A549 (cell line): ENCODE results near the gene NOTCH3. TPM values are rescaled to one million over a fixed set of nuclear protein-coding genes. Genes with fewer than 3 reads are reported as not detected.

ENCODE experiments used
- ATAC-seq, 2 experiments: fragments of 200-7000 bp in 1 of 2; fragments of >200 bp in 1 of 2; cut with Nextera tagmentation in 1 of 2; cut with Tn5 transposase in 1 of 2; 3 replicates each; pipeline versions ENCODE4 v1.8.0 to v1.9.1; 2018 to 2020; ENCODE audit warnings: mild to moderate bottlenecking in 1 of 2, moderate library complexity in 1 of 2
- CTCF ChIA-PET: fragments of 300-600 bp; sonication (Branson Sonifier 250); formaldehyde crosslinking; extraction: SDS; loops from one replicate; lab custom pipeline; 2021; ENCODE audit warnings: antibody characterized with exemption, inconsistent platforms; lab: Yijun Ruan, JAX
- POLR2A ChIA-PET: fragments of 350-600 bp; formaldehyde crosslinking; extraction: SDS; loops from one replicate; lab custom pipeline; 2021; ENCODE audit warnings: antibody characterized with exemption, inconsistent platforms; lab: Yijun Ruan, JAX
- DNase-seq, 2 experiments: peaks; one replicate each; pipeline versions ENCODE4 v3.0.0 to v3.0.0-alpha.2; 2011 to 2016; ENCODE audit warnings: low read depth in 1 of 2, low spot score in 1 of 2
- FAIRE-seq: peaks from 2 replicates; lab custom pipeline; 2011; peaks lifted over from hg19 to GRCh38; lab: Jason Lieb, UNC
- H3K27ac ChIP-seq, 2 experiments: fragments of >200 bp; sonication (Bioruptor Twin); formaldehyde crosslinking; 3 replicates each; pipeline ENCODE4 v1.5.1; 2016 to 2017
- H3K4me1 ChIP-seq: fragments of >200 bp; sonication (Bioruptor Twin); formaldehyde crosslinking; 3 replicates; pipeline ENCODE4 v1.6.1; 2016
- H3K4me2 ChIP-seq: fragments of >200 bp; sonication (Bioruptor Twin); formaldehyde crosslinking; 3 replicates; pipeline ENCODE4 v1.6.1; 2016
- H3K4me3 ChIP-seq: fragments of >200 bp; sonication (Bioruptor Twin); formaldehyde crosslinking; 3 replicates; pipeline ENCODE4 v1.5.1; 2016
- H3K9me3 ChIP-seq: fragments of >200 bp; sonication (Bioruptor Twin); formaldehyde crosslinking; 3 replicates; pipeline ENCODE4 v1.6.1; 2016
- CBX2 ChIP-seq: fragments of 200-600 bp; sonication (generic); IDR thresholded peaks from 2 replicates; pipeline ENCODE4 v1.6.1; 2016; ENCODE audit warnings: low read depth, mild to moderate bottlenecking, borderline replicate concordance
- EHF ChIP-seq: fragments of 250-450 bp; sonication (Bioruptor Pico); IDR thresholded peaks from 2 replicates; pipeline ENCODE4 v1.5.0; 2020; ENCODE audit warnings: mild to moderate bottlenecking
- ESRRA ChIP-seq: fragments of 150-350 bp; IDR thresholded peaks from 2 replicates; pipeline ENCODE4 v1.6.1; 2014; ENCODE audit warnings: mild to moderate bottlenecking, low read length, borderline replicate concordance
- HEYL ChIP-seq: fragments of 250-450 bp; sonication (Bioruptor Pico); IDR thresholded peaks from 2 replicates; pipeline ENCODE4 v1.8.0; 2021; ENCODE audit warnings: mild to moderate bottlenecking, moderate library complexity
- HOXB13 ChIP-seq: fragments of 250-450 bp; sonication (Bioruptor Pico); IDR thresholded peaks from 2 replicates; pipeline ENCODE4 v1.5.0; 2020; ENCODE audit warnings: low read depth, mild to moderate bottlenecking, moderate library complexity
- HOXB5 ChIP-seq: fragments of 250-450 bp; sonication (Bioruptor Pico); IDR thresholded peaks from 2 replicates; pipeline ENCODE4 v1.5.0; 2020; ENCODE audit warnings: mild to moderate bottlenecking, moderate library complexity
- JUN ChIP-seq, 2 experiments: fragments of >200 bp; sonication (Bioruptor Twin); formaldehyde crosslinking; IDR thresholded peaks; 2 replicates in 1 of 2; 3 replicates in 1 of 2; pipeline ENCODE4 v1.6.1; 2016 to 2017
- KDM1A ChIP-seq: fragments of 200-600 bp; sonication (generic); IDR thresholded peaks from 2 replicates; pipeline ENCODE4 v1.6.1; 2016; ENCODE audit warnings: low read depth, mild to moderate bottlenecking
- NFE2L2 ChIP-seq: fragments of 150-350 bp; conservative IDR thresholded peaks from 2 replicates; pipeline ENCODE4 v1.6.1; 2014; ENCODE audit warnings: low read length
- NPAS2 ChIP-seq: fragments of 250-450 bp; sonication (Bioruptor Pico); IDR thresholded peaks from 2 replicates; pipeline ENCODE4 v1.8.0; 2022; ENCODE audit warnings: mild to moderate bottlenecking, moderate library complexity, borderline replicate concordance
- POLR2A ChIP-seq: IDR thresholded peaks from 2 replicates; pipeline ENCODE4 v1.6.1; 2012; ENCODE audit warnings: mild to moderate bottlenecking, low read length
- RARB ChIP-seq: fragments of 250-450 bp; sonication (Bioruptor Pico); IDR thresholded peaks from 2 replicates; pipeline ENCODE4 v1.8.0; 2021; ENCODE audit warnings: mild to moderate bottlenecking, moderate library complexity
- RCOR1 ChIP-seq: fragments of 150-350 bp; IDR thresholded peaks from 2 replicates; pipeline ENCODE4 v1.6.1; 2014; ENCODE audit warnings: antibody characterized with exemption, low read length, low read depth
- RFX5 ChIP-seq: fragments of 450-650 bp; IDR thresholded peaks from 2 replicates; pipeline ENCODE4 v1.7.1; 2014; ENCODE audit warnings: antibody characterized with exemption, mild to moderate bottlenecking, moderate library complexity
- SMC3 ChIP-seq: fragments of >200 bp; sonication (Bioruptor Twin); formaldehyde crosslinking; IDR thresholded peaks from 3 replicates; pipeline ENCODE4 v1.6.1; 2018; ENCODE audit warnings: inconsistent platforms
- TP53 ChIP-seq: fragments of 250-450 bp; sonication (Bioruptor Pico); IDR thresholded peaks from 2 replicates; pipeline ENCODE4 v1.5.0; 2021; ENCODE audit warnings: mild to moderate bottlenecking, moderate library complexity
- ZC3H11A ChIP-seq: fragments of 450-650 bp; IDR thresholded peaks from 2 replicates; pipeline ENCODE4 v1.6.1; 2014; ENCODE audit warnings: antibody characterized with exemption, mild to moderate bottlenecking
- ZNF302 ChIP-seq: fragments of 250-450 bp; sonication (Bioruptor Pico); IDR thresholded peaks from 2 replicates; pipeline ENCODE4 v1.9.0; 2021; ENCODE audit warnings: inconsistent platforms, mild to moderate bottlenecking, moderate library complexity
- WGBS: methylation state at CpG from one replicate; pipeline ENCODE4 v1.1.6; 2017; ENCODE audit errors: missing lambda C conversion rate; 5-methylcytosine and 5-hydroxymethylcytosine counted together
- polyA plus RNA-seq, 4 experiments: library from polyadenylated mRNA; depleted of rRNA in 3 of 4; stranded (reverse); fragments of >200 nt; fragmentation: RNase III in 1 of 4; extraction: RNeasy Plus Mini Kit Qiagen cat#74134 plus additional on column Dnase treatment in 1 of 4; gene quantifications; 2 replicates in 3 of 4; 3 replicates in 1 of 4; pipeline ENCODE4 v1.2.3, GENCODE V29; 2011 to 2017
- TF ChIP-seq, protein P1 (sequence below): fragments of >200 bp; sonication (Bioruptor Twin); formaldehyde crosslinking; IDR thresholded peaks from 2 replicates; pipeline ENCODE4 v1.6.1; 2016
- TF ChIP-seq, protein P2 (sequence below): fragments of 250-450 bp; sonication (Bioruptor Pico); IDR thresholded peaks from 2 replicates; pipeline ENCODE4 v1.5.0; 2020; ENCODE audit warnings: low read depth, mild to moderate bottlenecking, moderate library complexity
- TF ChIP-seq, protein P3 (sequence below): fragments of 450-650 bp; IDR thresholded peaks from 2 replicates; pipeline ENCODE4 v1.6.1; 2014; ENCODE audit warnings: antibody characterized with exemption
- TF ChIP-seq, protein P4 (sequence below): fragments of >200 bp; sonication (Bioruptor Twin); formaldehyde crosslinking; IDR thresholded peaks from 3 replicates; pipeline ENCODE4 v1.6.1; 2016
- TF ChIP-seq, protein P5 (sequence below): fragments of 200-600 bp; sonication (generic); IDR thresholded peaks from 2 replicates; pipeline ENCODE4 v1.6.1; 2016; ENCODE audit warnings: antibody characterized with exemption, mild to moderate bottlenecking, moderate library complexity
- TF ChIP-seq, protein P6 (sequence below): fragments of 250-450 bp; sonication (Bioruptor Pico); IDR thresholded peaks from 2 replicates; pipeline ENCODE4 v1.5.0; 2021; ENCODE audit warnings: mild to moderate bottlenecking, moderate library complexity, borderline replicate concordance
- TF ChIP-seq, protein P7 (sequence below): fragments of 150-350 bp; IDR thresholded peaks from 2 replicates; pipeline ENCODE4 v1.6.1; 2014; ENCODE audit warnings: low read depth, mild to moderate bottlenecking, low read length

The NOTCH3 gene
- polyA plus RNA-seq, 2 of the 4 experiments (the other 2 are of a cell fraction): 9.5 to 14.7 TPM

DNA sequence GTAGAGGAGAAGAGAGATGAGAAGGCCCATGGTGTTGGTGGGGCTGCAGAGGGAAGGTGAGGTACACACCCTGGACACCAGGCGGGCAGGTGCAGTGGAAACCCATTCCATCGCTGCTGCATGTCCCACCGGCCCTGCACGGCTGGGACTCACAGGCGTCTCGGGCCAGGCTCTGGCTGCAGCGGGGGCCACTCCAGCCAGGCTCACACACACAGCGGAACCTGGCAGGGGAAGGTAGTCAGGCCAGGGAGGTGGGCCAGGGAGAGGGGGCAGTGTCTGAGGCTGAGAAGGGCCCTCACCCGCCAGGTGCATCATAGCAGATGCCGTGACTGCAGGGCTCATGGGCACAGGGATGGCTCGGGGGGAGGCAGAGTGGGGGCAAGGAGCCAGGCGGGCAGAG lies 15.6 kb downstream of the NOTCH3 start:
- Histone ChIP-seq H3K9me3 (no peaks in the 10 kb centered on the region), H3K4me2 (no peak overlapping the region), H3K27ac (no peak overlapping the region), H3K4me1 (no peaks in the 10 kb centered on the region), H3K4me3 (no peak overlapping the region)
- CTCF ChIA-PET: interaction anchor here (1.2 kb wide), 1 partner anchor 370 kb away, joined by 4 read pairs; no protein-coding TSS in a partner anchor
- POLR2A ChIA-PET: no interaction called here
- no peak for FAIRE-seq
- no peak for ATAC-seq
- DNase-seq: no peak
- TF ChIP-seq NFE2L2: no peak
- no peak for TF ChIP-seq ESRRA
- no peak for TF ChIP-seq NPAS2 (CRISPR knock-in tag)
- TF ChIP-seq HEYL (CRISPR knock-in tag): no peak
- no peak for TF ChIP-seq RCOR1
- TF ChIP-seq ZC3H11A: no peak
- TF ChIP-seq CBX2: no peak
- TF ChIP-seq RFX5: no peak
- TF ChIP-seq TP53 (CRISPR knock-in tag): no peak
- TF ChIP-seq EHF (CRISPR knock-in tag): no peak
- no peak for TF ChIP-seq HOXB5 (CRISPR knock-in tag)
- TF ChIP-seq, protein P1, sequence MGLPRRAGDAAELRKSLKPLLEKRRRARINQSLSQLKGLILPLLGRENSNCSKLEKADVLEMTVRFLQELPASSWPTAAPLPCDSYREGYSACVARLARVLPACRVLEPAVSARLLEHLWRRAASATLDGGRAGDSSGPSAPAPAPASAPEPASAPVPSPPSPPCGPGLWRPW: no peak
- TF ChIP-seq ZNF302 (CRISPR knock-in tag): no peak
- no peak for TF ChIP-seq KDM1A
- no peak for TF ChIP-seq RARB (CRISPR knock-in tag)
- TF ChIP-seq SMC3: no peak
- no peak for TF ChIP-seq JUN (IDR thresholded peaks at IDR 0.05)
- TF ChIP-seq, protein P2, sequence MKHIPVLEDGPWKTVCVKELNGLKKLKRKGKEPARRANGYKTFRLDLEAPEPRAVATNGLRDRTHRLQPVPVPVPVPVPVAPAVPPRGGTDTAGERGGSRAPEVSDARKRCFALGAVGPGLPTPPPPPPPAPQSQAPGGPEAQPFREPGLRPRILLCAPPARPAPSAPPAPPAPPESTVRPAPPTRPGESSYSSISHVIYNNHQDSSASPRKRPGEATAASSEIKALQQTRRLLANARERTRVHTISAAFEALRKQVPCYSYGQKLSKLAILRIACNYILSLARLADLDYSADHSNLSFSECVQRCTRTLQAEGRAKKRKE: no peak
- TF ChIP-seq, protein P3, sequence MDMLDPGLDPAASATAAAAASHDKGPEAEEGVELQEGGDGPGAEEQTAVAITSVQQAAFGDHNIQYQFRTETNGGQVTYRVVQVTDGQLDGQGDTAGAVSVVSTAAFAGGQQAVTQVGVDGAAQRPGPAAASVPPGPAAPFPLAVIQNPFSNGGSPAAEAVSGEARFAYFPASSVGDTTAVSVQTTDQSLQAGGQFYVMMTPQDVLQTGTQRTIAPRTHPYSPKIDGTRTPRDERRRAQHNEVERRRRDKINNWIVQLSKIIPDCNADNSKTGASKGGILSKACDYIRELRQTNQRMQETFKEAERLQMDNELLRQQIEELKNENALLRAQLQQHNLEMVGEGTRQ: no peak
- TF ChIP-seq, protein P4, sequence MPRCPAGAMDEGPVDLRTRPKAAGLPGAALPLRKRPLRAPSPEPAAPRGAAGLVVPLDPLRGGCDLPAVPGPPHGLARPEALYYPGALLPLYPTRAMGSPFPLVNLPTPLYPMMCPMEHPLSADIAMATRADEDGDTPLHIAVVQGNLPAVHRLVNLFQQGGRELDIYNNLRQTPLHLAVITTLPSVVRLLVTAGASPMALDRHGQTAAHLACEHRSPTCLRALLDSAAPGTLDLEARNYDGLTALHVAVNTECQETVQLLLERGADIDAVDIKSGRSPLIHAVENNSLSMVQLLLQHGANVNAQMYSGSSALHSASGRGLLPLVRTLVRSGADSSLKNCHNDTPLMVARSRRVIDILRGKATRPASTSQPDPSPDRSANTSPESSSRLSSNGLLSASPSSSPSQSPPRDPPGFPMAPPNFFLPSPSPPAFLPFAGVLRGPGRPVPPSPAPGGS: no peak
- 87% methylated on average over 11 of the region's 12 CpGs for WGBS

DNA sequence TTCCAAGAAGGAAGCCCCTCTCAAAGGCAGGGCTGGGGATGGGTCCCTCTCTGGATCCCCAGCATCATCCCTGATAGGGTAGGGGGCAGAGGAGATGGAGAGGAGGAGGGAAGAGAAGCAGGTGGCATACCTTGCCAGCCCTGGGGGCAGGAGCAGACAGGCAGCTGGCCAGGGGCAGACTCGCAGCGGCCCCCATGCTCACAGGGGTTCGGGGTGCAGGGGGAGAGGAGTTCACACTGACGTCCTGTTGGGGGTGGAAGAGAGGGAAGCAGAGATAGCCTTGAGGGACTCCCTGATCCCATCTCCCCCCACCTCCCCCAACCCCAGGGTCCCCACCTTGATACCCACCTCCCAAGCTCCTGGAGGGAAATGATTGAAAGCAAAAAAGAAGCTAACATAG lies 16.0 kb downstream of the NOTCH3 start:
- FAIRE-seq (no peak), ATAC-seq (no peak), DNase-seq (no peak)
- H3K4me2 ChIP-seq: no peak overlapping the region
- no peaks in the 10 kb centered on the region for H3K4me1 ChIP-seq
- WGBS: 84% methylated on average over 3 of the region's 4 CpGs
- no peak overlapping the region for H3K27ac ChIP-seq
- H3K9me3 ChIP-seq: no peaks in the 10 kb centered on the region
- CTCF ChIA-PET: interaction anchor here (0.8 to 1.2 kb wide), 2 partner anchors 75 to 371 kb away, joined by 3 to 4 read pairs; no protein-coding TSS in a partner anchor
- no peak overlapping the region for H3K4me3 ChIP-seq
- POLR2A ChIA-PET: no interaction called here
- TF ChIP-seq POLR2A: no peak
- TF ChIP-seq CBX2: no peak
- no peak for TF ChIP-seq ZC3H11A
- TF ChIP-seq HOXB13 (CRISPR knock-in tag): no peak
- TF ChIP-seq, protein P3: no peak
- TF ChIP-seq, protein P4: no peak
- TF ChIP-seq, protein P5, sequence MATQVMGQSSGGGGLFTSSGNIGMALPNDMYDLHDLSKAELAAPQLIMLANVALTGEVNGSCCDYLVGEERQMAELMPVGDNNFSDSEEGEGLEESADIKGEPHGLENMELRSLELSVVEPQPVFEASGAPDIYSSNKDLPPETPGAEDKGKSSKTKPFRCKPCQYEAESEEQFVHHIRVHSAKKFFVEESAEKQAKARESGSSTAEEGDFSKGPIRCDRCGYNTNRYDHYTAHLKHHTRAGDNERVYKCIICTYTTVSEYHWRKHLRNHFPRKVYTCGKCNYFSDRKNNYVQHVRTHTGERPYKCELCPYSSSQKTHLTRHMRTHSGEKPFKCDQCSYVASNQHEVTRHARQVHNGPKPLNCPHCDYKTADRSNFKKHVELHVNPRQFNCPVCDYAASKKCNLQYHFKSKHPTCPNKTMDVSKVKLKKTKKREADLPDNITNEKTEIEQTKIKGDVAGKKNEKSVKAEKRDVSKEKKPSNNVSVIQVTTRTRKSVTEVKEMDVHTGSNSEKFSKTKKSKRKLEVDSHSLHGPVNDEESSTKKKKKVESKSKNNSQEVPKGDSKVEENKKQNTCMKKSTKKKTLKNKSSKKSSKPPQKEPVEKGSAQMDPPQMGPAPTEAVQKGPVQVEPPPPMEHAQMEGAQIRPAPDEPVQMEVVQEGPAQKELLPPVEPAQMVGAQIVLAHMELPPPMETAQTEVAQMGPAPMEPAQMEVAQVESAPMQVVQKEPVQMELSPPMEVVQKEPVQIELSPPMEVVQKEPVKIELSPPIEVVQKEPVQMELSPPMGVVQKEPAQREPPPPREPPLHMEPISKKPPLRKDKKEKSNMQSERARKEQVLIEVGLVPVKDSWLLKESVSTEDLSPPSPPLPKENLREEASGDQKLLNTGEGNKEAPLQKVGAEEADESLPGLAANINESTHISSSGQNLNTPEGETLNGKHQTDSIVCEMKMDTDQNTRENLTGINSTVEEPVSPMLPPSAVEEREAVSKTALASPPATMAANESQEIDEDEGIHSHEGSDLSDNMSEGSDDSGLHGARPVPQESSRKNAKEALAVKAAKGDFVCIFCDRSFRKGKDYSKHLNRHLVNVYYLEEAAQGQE: no peak
- TF ChIP-seq, protein P6, sequence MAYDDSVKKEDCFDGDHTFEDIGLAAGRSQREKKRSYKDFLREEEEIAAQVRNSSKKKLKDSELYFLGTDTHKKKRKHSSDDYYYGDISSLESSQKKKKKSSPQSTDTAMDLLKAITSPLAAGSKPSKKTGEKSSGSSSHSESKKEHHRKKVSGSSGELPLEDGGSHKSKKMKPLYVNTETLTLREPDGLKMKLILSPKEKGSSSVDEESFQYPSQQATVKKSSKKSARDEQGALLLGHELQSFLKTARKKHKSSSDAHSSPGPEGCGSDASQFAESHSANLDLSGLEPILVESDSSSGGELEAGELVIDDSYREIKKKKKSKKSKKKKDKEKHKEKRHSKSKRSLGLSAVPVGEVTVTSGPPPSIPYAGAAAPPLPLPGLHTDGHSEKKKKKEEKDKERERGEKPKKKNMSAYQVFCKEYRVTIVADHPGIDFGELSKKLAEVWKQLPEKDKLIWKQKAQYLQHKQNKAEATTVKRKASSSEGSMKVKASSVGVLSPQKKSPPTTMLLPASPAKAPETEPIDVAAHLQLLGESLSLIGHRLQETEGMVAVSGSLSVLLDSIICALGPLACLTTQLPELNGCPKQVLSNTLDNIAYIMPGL (CRISPR knock-in tag): no peak
- TF ChIP-seq, protein P7, sequence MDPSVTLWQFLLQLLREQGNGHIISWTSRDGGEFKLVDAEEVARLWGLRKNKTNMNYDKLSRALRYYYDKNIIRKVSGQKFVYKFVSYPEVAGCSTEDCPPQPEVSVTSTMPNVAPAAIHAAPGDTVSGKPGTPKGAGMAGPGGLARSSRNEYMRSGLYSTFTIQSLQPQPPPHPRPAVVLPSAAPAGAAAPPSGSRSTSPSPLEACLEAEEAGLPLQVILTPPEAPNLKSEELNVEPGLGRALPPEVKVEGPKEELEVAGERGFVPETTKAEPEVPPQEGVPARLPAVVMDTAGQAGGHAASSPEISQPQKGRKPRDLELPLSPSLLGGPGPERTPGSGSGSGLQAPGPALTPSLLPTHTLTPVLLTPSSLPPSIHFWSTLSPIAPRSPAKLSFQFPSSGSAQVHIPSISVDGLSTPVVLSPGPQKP: no peak
